K562 (cell line): ENCODE results near the gene SDCBP2.

Experiments
- ATF2 ChIP-seq: sonication (generic); formaldehyde crosslinking; IDR thresholded peaks from 2 replicates; pipeline ENCODE4 v1.8.1; 2022; ENCODE audit warnings: missing genetic modification reagents
- CTCF ChIP-seq, 3 experiments: IDR thresholded peaks in 2 of 3; conservative IDR thresholded peaks in 1 of 3; 2 replicates each; pipeline ENCODE4 v1.5.1; 2011 to 2012; ENCODE audit warnings: low read length in 3 of 3, mild to moderate bottlenecking in 3 of 3, control low read depth in 2 of 3, improper control_type of control experiment in 1 of 3, inconsistent platforms in 1 of 3, low read depth in 1 of 3, mixed read lengths in 1 of 3, moderate library complexity in 1 of 3; ENCODE audit not compliant: insufficient read depth in 2 of 3
- HOMEZ ChIP-seq: fragments of 250-450 bp; sonication (Bioruptor Pico); IDR thresholded peaks from 2 replicates; pipeline ENCODE4 v1.4.0; 2020; ENCODE audit warnings: mild to moderate bottlenecking, moderate library complexity
- TCF7 ChIP-seq: sonication (generic); IDR thresholded peaks from 2 replicates; pipeline ENCODE4 v1.6.1; 2016; ENCODE audit warnings: antibody characterized with exemption, borderline replicate concordance
- TCF7L2 ChIP-seq: fragments of 150-350 bp; IDR thresholded peaks from 2 replicates; pipeline ENCODE4 v1.6.1; 2016; ENCODE audit warnings: low read depth, mild to moderate bottlenecking, low read length, moderate library complexity
- ZNF347 ChIP-seq: fragments of 450-650 bp; formaldehyde crosslinking; IDR thresholded peaks from 2 replicates; pipeline ENCODE4 v1.4.0; 2020; ENCODE audit warnings: low read depth, mild to moderate bottlenecking, moderate library complexity

- peak; percentile 21 to 57 (median 26); a peak in 4 of 6 replicates for TF ChIP-seq CTCF (IDR thresholded peaks at IDR 0.05 in 2 of 3, conservative IDR thresholded peaks at IDR 0.05 in 1 of 3; ENCODE audit: insufficient read depth in 2 of 3, low read depth in 1 of 3, low read length in 3 of 3)
- TF ChIP-seq HOMEZ (CRISPR knock-in tag), result no peak
- TF ChIP-seq ATF2 (CRISPR knock-in tag), result no peak
- TF ChIP-seq ZNF347, result no peak
- no peak for TF ChIP-seq TCF7L2
- TF ChIP-seq TCF7, result no peak
Measured at GRCh38 chr20:1299522-1299921, 29.4 kb downstream of the SDCBP2 start.
